Spinal cord (tissue), 10 donors: Measurements from ENCODE around the gene SOCS2. TPM values are rescaled to one million over a fixed set of nuclear protein-coding genes. Genes with fewer than 3 reads are reported as not detected.
"Not testable (repeated sequence)": the region's sequence is repeated elsewhere in the genome, so short reads cannot be mapped to it uniquely, and the experiment has no call there.

ENCODE experiments used
- DNase-seq, 6 donors: peaks; one replicate each; pipeline versions ENCODE4 v3.0.0 to v3.0.0-alpha.2; 2013 to 2015; ENCODE audit warnings: low spot score in 6 of 6, low read depth in 4 of 6
- H3K27ac ChIP-seq: one replicate; pipeline ENCODE4 v1.5.1; 2013; ENCODE audit warnings: low read depth, low read length, control low read depth
- H3K27me3 ChIP-seq: one replicate; pipeline ENCODE4 v1.6.1; 2013; ENCODE audit warnings: low read length; ENCODE audit not compliant: control insufficient read depth, insufficient read depth
- H3K36me3 ChIP-seq: one replicate; pipeline ENCODE4 v1.6.1; 2013; ENCODE audit warnings: low read length; ENCODE audit not compliant: control insufficient read depth, insufficient read depth
- H3K4me1 ChIP-seq: one replicate; pipeline ENCODE4 v1.6.1; 2013; ENCODE audit warnings: low read length; ENCODE audit not compliant: control insufficient read depth, insufficient read depth
- H3K4me3 ChIP-seq: one replicate; pipeline ENCODE4 v1.5.1; 2013; ENCODE audit warnings: low read depth, low read length, control low read depth
- H3K9me3 ChIP-seq: one replicate; pipeline ENCODE4 v1.6.1; 2013; ENCODE audit warnings: low read length; ENCODE audit not compliant: control insufficient read depth, insufficient read depth
- WGBS: methylation state at CpG from one replicate; pipeline ENCODE4 v1.1.5; 2013; ENCODE audit warnings: missing lambda C conversion rate; ENCODE audit not compliant: insufficient coverage; 5-methylcytosine and 5-hydroxymethylcytosine counted together
- polyA plus RNA-seq, 2 donors: library from polyadenylated mRNA; unstranded; fragments of 120-200 nt; gene quantifications; one replicate each; pipeline ENCODE4 v1.2.1, GENCODE V29; 2013; ENCODE audit not compliant: insufficient read length in 2 of 2
- total RNA-seq, 2 donors: library from RNA; depleted of rRNA in 1 of 2; stranded (reverse); fragments of 120-200 nt in 1 of 2; fragments of >200 nt in 1 of 2; gene quantifications; one replicate each; pipeline versions ENCODE4 v1.2.3 to v1.2.4, GENCODE V29; 2013 to 2014
- donor health status: healthy.

Gene SOCS2
- total and polyA plus RNA-seq, 4 donors: 20.3 to 31.2 (median 28.3) TPM

- Histone ChIP-seq H3K36me3 (no peaks in the 10 kb centered on the region), H3K4me1 (no peaks in the 10 kb centered on the region), H3K9me3 (no peaks in the 10 kb centered on the region), H3K27ac (no peak overlapping the region), H3K27me3 (no peaks in the 10 kb centered on the region), H3K4me3 (no peak overlapping the region)
- DNase-seq: no peak
- 93% methylated on average over 2 of the region's 4 CpGs for WGBS
These were observed 32.7 kb upstream of the SOCS2 start for GRCh38 chr12:93539821-93540220.

GRCh38 chr12:93540466-93540865 is 32.0 kb upstream of the SOCS2 start:
- WGBS: no CpG with 5 or more reads among the region's 1 CpG
- no peak overlapping the region for H3K27ac ChIP-seq
- no peaks in the 10 kb centered on the region for H3K9me3 ChIP-seq
- H3K27me3 ChIP-seq: no peaks in the 10 kb centered on the region
- no peaks in the 10 kb centered on the region for H3K4me1 ChIP-seq
- H3K4me3 ChIP-seq: no peak overlapping the region
- H3K36me3 ChIP-seq: no peaks in the 10 kb centered on the region
- peak in 1 of 6 donors; percentile 17 for DNase-seq

- H3K36me3 ChIP-seq: no peaks in the 10 kb centered on the region
- H3K9me3 ChIP-seq: no peaks in the 10 kb centered on the region
- WGBS: 60% methylated on average over 1 of the region's 4 CpGs
- H3K4me3 ChIP-seq: no peak overlapping the region
- H3K27ac ChIP-seq: no peak overlapping the region
- no peaks in the 10 kb centered on the region for H3K27me3 ChIP-seq
- no peaks in the 10 kb centered on the region for H3K4me1 ChIP-seq
- no peak for DNase-seq
These were observed 30.8 kb upstream of the SOCS2 start for GRCh38 chr12:93541578-93542225.

- WGBS: no CpG with 5 or more reads among the region's 2 CpGs
- Histone ChIP-seq H3K36me3 (no peaks in the 10 kb centered on the region), H3K27me3 (no peaks in the 10 kb centered on the region), H3K9me3 (no peaks in the 10 kb centered on the region), H3K27ac (no peak overlapping the region), H3K4me1 (no peaks in the 10 kb centered on the region), H3K4me3 (no peak overlapping the region)
- DNase-seq: no peak
These were observed 24.7 kb upstream of the SOCS2 start for GRCh38 chr12:93547778-93548177.

GRCh38 chr12:93549174-93549573 is 23.3 kb upstream of the SOCS2 start:
- DNase-seq: no peak
- 68% methylated on average over 4 of the region's 6 CpGs for WGBS
- no peaks in the 10 kb centered on the region for H3K9me3 ChIP-seq
- no peaks in the 10 kb centered on the region for H3K27me3 ChIP-seq
- no peaks in the 10 kb centered on the region for H3K4me1 ChIP-seq
- no peaks in the 10 kb centered on the region for H3K36me3 ChIP-seq
- H3K27ac ChIP-seq: no peak overlapping the region
- no peak overlapping the region for H3K4me3 ChIP-seq

GRCh38 chr12:93550748-93551611 is 21.5 kb upstream of the SOCS2 start:
- Histone ChIP-seq H3K36me3 (no peaks in the 10 kb centered on the region), H3K4me1 (no peaks in the 10 kb centered on the region)

GRCh38 chr12:93552427-93552826 is 20.0 kb upstream of the SOCS2 start:
- H3K27me3 ChIP-seq: no peaks in the 10 kb centered on the region
- no peaks in the 10 kb centered on the region for H3K4me1 ChIP-seq
- no peaks in the 10 kb centered on the region for H3K9me3 ChIP-seq
- no peak overlapping the region for H3K4me3 ChIP-seq
- WGBS: no CpG with 5 or more reads among the region's 4 CpGs
- DNase-seq: no peak
- H3K27ac ChIP-seq: no peak overlapping the region
- H3K36me3 ChIP-seq: no peaks in the 10 kb centered on the region

More at GRCh38 chr12:93550748-93551611, 21.5 kb upstream of the SOCS2 start:
- H3K4me3 ChIP-seq: no peak overlapping the region
- no peaks in the 10 kb centered on the region for H3K9me3 ChIP-seq
- 77% methylated on average over 7 of the region's 11 CpGs for WGBS
- no peak overlapping the region for H3K27ac ChIP-seq
- no peak for DNase-seq
- H3K27me3 ChIP-seq: no peaks in the 10 kb centered on the region

- not testable (repeated sequence) for H3K27me3 ChIP-seq, H3K9me3 ChIP-seq, H3K27ac ChIP-seq, H3K4me1 ChIP-seq, DNase-seq, H3K4me3 ChIP-seq, H3K36me3 ChIP-seq
These were observed 14.6 kb upstream of the SOCS2 start for GRCh38 chr12:93557879-93558278.

GRCh38 chr12:93558685-93559084 is 13.8 kb upstream of the SOCS2 start:
- H3K4me3 ChIP-seq, H3K9me3 ChIP-seq, H3K27me3 ChIP-seq, DNase-seq, H3K36me3 ChIP-seq, H3K27ac ChIP-seq, H3K4me1 ChIP-seq: not testable (repeated sequence)
- WGBS: no CpG with 5 or more reads among the region's 1 CpG
